HEK293 (cell line): ENCODE results near the gene TMEM255B.

Experiments used
- CTCF ChIA-PET: fragments of 350-600 bp; formaldehyde crosslinking; extraction: SDS; loops from one replicate; lab custom pipeline; 2021; ENCODE audit warnings: antibody characterized with exemption; lab: Yijun Ruan, JAX
- POLR2A ChIA-PET: fragments of 300-600 bp; formaldehyde crosslinking; extraction: SDS; loops from one replicate; lab custom pipeline; 2020; ENCODE audit warnings: antibody characterized with exemption, inconsistent platforms; lab: Yijun Ruan, JAX
- H3K27ac ChIP-seq: fragments of 200-500 bp; sonication (Bioruptor generic); 2 replicates; pipeline ENCODE4 v1.5.1; 2014; ENCODE audit warnings: low read depth, low read length, control low read depth, inconsistent platforms; ENCODE audit errors: extremely low read depth
- H3K36me3 ChIP-seq, 2 experiments: fragments of 200-500 bp in 1 of 2; sonication (Bioruptor generic) in 1 of 2; 1 replicate in 1 of 2; 2 replicates in 1 of 2; pipeline ENCODE4 v1.5.1; 2014 to 2017; ENCODE audit warnings: inconsistent platforms in 2 of 2, low read length in 2 of 2; ENCODE audit not compliant: control insufficient read depth in 2 of 2, insufficient read depth in 1 of 2
- H3K4me1 ChIP-seq: fragments of 200-500 bp; sonication (Bioruptor generic); 2 replicates; pipeline ENCODE4 v1.5.1; 2014; ENCODE audit warnings: mild to moderate bottlenecking, low read length, inconsistent platforms; ENCODE audit not compliant: control insufficient read depth, insufficient read depth
- H3K4me3 ChIP-seq: 2 replicates; pipeline ENCODE4 v1.5.1; 2011; ENCODE audit warnings: low read depth, mild to moderate bottlenecking, control low read depth, low read length, moderate library complexity
- H3K9me3 ChIP-seq: fragments of 200-500 bp; sonication (Bioruptor generic); 2 replicates; pipeline ENCODE4 v1.5.1; 2014; ENCODE audit warnings: low read depth, low read length, inconsistent platforms; ENCODE audit not compliant: control insufficient read depth, insufficient read depth
- FEZF1 ChIP-seq: fragments of 450-650 bp; formaldehyde crosslinking; IDR thresholded peaks from 2 replicates; pipeline ENCODE4 v1.5.1; 2016; ENCODE audit warnings: missing biosample characterization, missing genetic modification characterization
- MYNN ChIP-seq: fragments of 450-650 bp; formaldehyde crosslinking; IDR thresholded peaks from 2 replicates; pipeline ENCODE4 v1.5.1; 2016; ENCODE audit warnings: missing biosample characterization, missing genetic modification characterization, borderline replicate concordance
- PRDM10 ChIP-seq: fragments of 450-650 bp; formaldehyde crosslinking; IDR thresholded peaks from 2 replicates; pipeline ENCODE4 v1.5.1; 2016; ENCODE audit warnings: missing biosample characterization, missing genetic modification characterization
- PRDM6 ChIP-seq: fragments of 450-650 bp; formaldehyde crosslinking; IDR thresholded peaks from 2 replicates; pipeline ENCODE4 v1.5.1; 2017; ENCODE audit warnings: missing biosample characterization, missing genetic modification characterization
- SP2 ChIP-seq: fragments of 450-650 bp; formaldehyde crosslinking; IDR thresholded peaks from 2 replicates; pipeline ENCODE4 v1.5.1; 2016; ENCODE audit warnings: missing biosample characterization, missing genetic modification characterization
- WT1 ChIP-seq: fragments of 450-650 bp; formaldehyde crosslinking; IDR thresholded peaks from 2 replicates; pipeline ENCODE4 v1.5.1; 2016; ENCODE audit warnings: missing biosample characterization, missing genetic modification characterization
- YY2 ChIP-seq: fragments of 450-650 bp; formaldehyde crosslinking; IDR thresholded peaks from 2 replicates; pipeline ENCODE4 v1.5.1; 2016; ENCODE audit warnings: missing biosample characterization, missing genetic modification characterization
- ZBTB17 ChIP-seq: fragments of 450-650 bp; formaldehyde crosslinking; IDR thresholded peaks from 2 replicates; pipeline ENCODE4 v1.5.1; 2016; ENCODE audit warnings: missing biosample characterization, missing genetic modification characterization
- ZBTB21 ChIP-seq: fragments of 450-650 bp; formaldehyde crosslinking; IDR thresholded peaks from 2 replicates; pipeline ENCODE4 v1.5.1; 2017; ENCODE audit warnings: missing biosample characterization, missing genetic modification characterization
- ZBTB26 ChIP-seq: fragments of 450-650 bp; formaldehyde crosslinking; optimal IDR thresholded peaks from 2 replicates; pipeline ENCODE3; 2016; ENCODE audit warnings: missing biosample characterization, mild to moderate bottlenecking, missing genetic modification characterization
- ZNF202 ChIP-seq: fragments of 450-650 bp; formaldehyde crosslinking; IDR thresholded peaks from 2 replicates; pipeline ENCODE4 v1.5.1; 2016; ENCODE audit warnings: missing biosample characterization, missing genetic modification characterization, borderline replicate concordance
- ZNF350 ChIP-seq: fragments of 450-650 bp; formaldehyde crosslinking; IDR thresholded peaks from 2 replicates; pipeline ENCODE4 v1.5.0; 2017; ENCODE audit warnings: missing biosample characterization, mild to moderate bottlenecking, missing genetic modification characterization
- ZNF366 ChIP-seq: fragments of 450-650 bp; formaldehyde crosslinking; conservative IDR thresholded peaks from 2 replicates; pipeline ENCODE4 v1.5.1; 2016; ENCODE audit warnings: missing biosample characterization, missing genetic modification characterization
- ZNF473 ChIP-seq: fragments of 450-650 bp; formaldehyde crosslinking; IDR thresholded peaks from 2 replicates; pipeline ENCODE4 v1.5.1; 2017; ENCODE audit warnings: missing biosample characterization, missing genetic modification characterization
- ZNF521 ChIP-seq: fragments of 450-650 bp; formaldehyde crosslinking; IDR thresholded peaks from 2 replicates; pipeline ENCODE4 v1.5.1; 2017; ENCODE audit warnings: missing biosample characterization, mild to moderate bottlenecking, missing genetic modification characterization
- ZNF548 ChIP-seq: fragments of 450-650 bp; formaldehyde crosslinking; IDR thresholded peaks from 2 replicates; pipeline ENCODE4 v1.5.1; 2016; ENCODE audit warnings: missing biosample characterization, missing genetic modification characterization
- ZNF623 ChIP-seq: fragments of 450-650 bp; formaldehyde crosslinking; IDR thresholded peaks from 2 replicates; pipeline ENCODE4 v1.5.1; 2016; ENCODE audit warnings: missing biosample characterization, missing genetic modification characterization
- ZNF645 ChIP-seq: fragments of 450-650 bp; formaldehyde crosslinking; IDR thresholded peaks from 2 replicates; pipeline ENCODE4; 2016; ENCODE audit warnings: missing biosample characterization, missing genetic modification characterization
- ZNF670 ChIP-seq: fragments of 450-650 bp; formaldehyde crosslinking; IDR thresholded peaks from 2 replicates; pipeline ENCODE4 v1.5.1; 2016; ENCODE audit warnings: missing biosample characterization, missing genetic modification characterization, low read depth

The TMEM255B gene

GRCh38 chr13:113798200-113798811 is 39.3 kb downstream of the TMEM255B start:
- Histone ChIP-seq H3K27ac (no peak overlapping the region), H3K36me3 (no peaks in the 10 kb centered on the region), H3K9me3 (no peaks in the 10 kb centered on the region), H3K4me3 (no peak overlapping the region), H3K4me1 (no peaks in the 10 kb centered on the region)
- ChIA-PET CTCF (no interaction called here), POLR2A (no interaction called here)
- no peak for TF ChIP-seq ZNF202 (tag by site-specific recombination)
- 0 out of 2 replicates have a peak, but pooled peaks have one; percentile 12 for TF ChIP-seq ZNF645 (tag by site-specific recombination)
- peak; percentile 100 for TF ChIP-seq ZBTB17 (tag by site-specific recombination)
- no peak for TF ChIP-seq WT1 (tag by site-specific recombination)
- no peak for TF ChIP-seq ZBTB21 (tag by site-specific recombination)
- 0 out of 2 replicates have a peak, but pooled peaks have one; percentile 5 for TF ChIP-seq SP2
- TF ChIP-seq FEZF1 (tag by site-specific recombination), result 0 out of 2 replicates have a peak, but pooled peaks have one; percentile 3
- no peak for TF ChIP-seq PRDM6 (tag by site-specific recombination)
- 0 out of 2 replicates have a peak, but pooled peaks have one; percentile 8 for TF ChIP-seq ZNF521
- TF ChIP-seq YY2 (tag by site-specific recombination), result no peak
- TF ChIP-seq MYNN (tag by site-specific recombination), result 0 out of 2 replicates have a peak, but pooled peaks have one; percentile 17
- no peak for TF ChIP-seq ZNF350 (tag by site-specific recombination)
- TF ChIP-seq ZNF366 (tag by site-specific recombination), result peak; percentile 100
- TF ChIP-seq ZNF473 (tag by site-specific recombination), result 0 out of 2 replicates have a peak, but pooled peaks have one; percentile 34
- no peak for TF ChIP-seq ZNF670 (tag by site-specific recombination)
- peak; percentile 18 for TF ChIP-seq ZBTB26
- no peak for TF ChIP-seq PRDM10 (tag by site-specific recombination)
- TF ChIP-seq ZNF623 (tag by site-specific recombination), result no peak
- no peak for TF ChIP-seq ZNF548 (tag by site-specific recombination)
